ENCODE results near the gene KLK3.

GRCh38 chr19:50861010-50861409 lies 6.3 kb downstream of the KLK3 start:
- TF ChIP-seq CTCF (IDR thresholded peaks at IDR 0.05) = no peak
- TF ChIP-seq POLR2A (IDR thresholded peaks at IDR 0.05) = no peak
